ENCODE data around the gene CEND1.

- TF ChIP-seq CTCF (conservative IDR thresholded peaks at IDR 0.05 in 1 of 2, IDR thresholded peaks at IDR 0.05 in 1 of 2; ENCODE audit: low read depth in 1 of 2, low read length in 2 of 2) (peak; percentile 28 to 40), EZH2 (IDR thresholded peaks at IDR 0.05; ENCODE audit: low read length, missing control alignments) (no peak)
Observed at GRCh38 chr11:765025-765801, 24.7 kb downstream of the CEND1 start.
